ENCODE data around the gene PIGM. TPM values are rescaled to one million over a fixed set of nuclear protein-coding genes. Genes with fewer than 3 reads are reported as not detected.

The PIGM gene
- total and polyA plus RNA-seq, 2 experiments from 2014 or later = 5.0 TPM

DNA sequence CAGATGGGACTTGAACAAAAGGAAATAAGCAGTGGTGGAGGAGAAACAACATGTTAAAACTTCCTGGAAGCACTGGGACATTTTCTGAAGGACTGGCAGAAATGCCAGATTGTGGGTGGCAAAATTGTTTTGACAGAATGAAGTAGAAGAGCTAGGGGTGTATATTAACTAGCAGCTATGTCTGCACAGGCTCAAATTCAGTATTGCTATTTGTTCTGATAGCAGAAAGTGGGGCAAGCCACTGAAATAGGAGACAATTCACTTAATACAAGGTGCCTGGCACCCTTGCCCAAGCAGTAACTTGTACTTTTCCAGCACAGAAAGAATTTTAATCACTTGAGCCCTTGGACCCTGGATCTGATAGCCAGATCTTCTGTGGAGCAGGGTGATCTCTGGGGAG, 11.8 kb upstream of the PIGM start:
- Histone ChIP-seq H3K27ac (ENCODE audit: low read depth) (no peak overlapping the region), H2AFZ (no peak overlapping the region), H4K20me1 (replicated peaks; ENCODE audit: insufficient read depth) (no peaks in the 10 kb centered on the region), H3K9me2 (ENCODE audit: insufficient read depth) (no peaks in the 10 kb centered on the region), H3F3A (replicated peaks; ENCODE audit: low read depth) (0 out of 2 replicates have a peak, but pooled peaks cover 6% of the 10 kb centered on the region), H3K27me3 (ENCODE audit: insufficient read depth) (peaks cover 8% of the 10 kb centered on the region; the same call in 1 of the 2 replicates), H3K4me3 (no peak overlapping the region), H3K4me2 (no peak overlapping the region), H3K4me1 (ENCODE audit: insufficient read depth) (peaks cover 21% of the 10 kb centered on the region), H3K36me3 (ENCODE audit: insufficient read depth) (no peaks in the 10 kb centered on the region), H3K79me2 (replicated peaks; ENCODE audit: insufficient read depth) (no peaks in the 10 kb centered on the region)
- Mint-ChIP-seq H3K27ac (no peak overlapping the region), H3K36me3 (ENCODE audit: low read depth) (0 out of 3 replicates have a peak, but pooled peaks cover 3% of the 10 kb centered on the region), H3K27me3 (ENCODE audit: insufficient read depth, low read depth, poor library complexity) (peaks cover 5% of the 10 kb centered on the region), H3K4me3 (no peak overlapping the region), H3K4me1 (peaks cover 20% of the 10 kb centered on the region), H3K9me3 (no peaks in the 10 kb centered on the region)
- ATAC-seq = no peak
- TF ChIP-seq REST (IDR thresholded peaks at IDR 0.05; ENCODE audit: unreplicated experiment) (no peak), CTCF (conservative IDR thresholded peaks at IDR 0.05; ENCODE audit: low read depth in 2 of 2) (no peak), EZH2 (IDR thresholded peaks at IDR 0.05; ENCODE audit: low read depth, unreplicated experiment) (no peak), CREB1 (CRISPR knock-in tag; IDR thresholded peaks at IDR 0.05; ENCODE audit: low read depth) (no peak), NANOG (IDR thresholded peaks at IDR 0.05; ENCODE audit: borderline replicate concordance) (no peak), EZH2phosphoT487 (IDR thresholded peaks at IDR 0.05; ENCODE audit: unreplicated experiment) (no peak)
- TF ChIP-seq, protein P1, sequence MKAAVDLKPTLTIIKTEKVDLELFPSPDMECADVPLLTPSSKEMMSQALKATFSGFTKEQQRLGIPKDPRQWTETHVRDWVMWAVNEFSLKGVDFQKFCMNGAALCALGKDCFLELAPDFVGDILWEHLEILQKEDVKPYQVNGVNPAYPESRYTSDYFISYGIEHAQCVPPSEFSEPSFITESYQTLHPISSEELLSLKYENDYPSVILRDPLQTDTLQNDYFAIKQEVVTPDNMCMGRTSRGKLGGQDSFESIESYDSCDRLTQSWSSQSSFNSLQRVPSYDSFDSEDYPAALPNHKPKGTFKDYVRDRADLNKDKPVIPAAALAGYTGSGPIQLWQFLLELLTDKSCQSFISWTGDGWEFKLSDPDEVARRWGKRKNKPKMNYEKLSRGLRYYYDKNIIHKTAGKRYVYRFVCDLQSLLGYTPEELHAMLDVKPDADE (IDR thresholded peaks at IDR 0.05) = no peak
- TF ChIP-seq, protein P2, sequence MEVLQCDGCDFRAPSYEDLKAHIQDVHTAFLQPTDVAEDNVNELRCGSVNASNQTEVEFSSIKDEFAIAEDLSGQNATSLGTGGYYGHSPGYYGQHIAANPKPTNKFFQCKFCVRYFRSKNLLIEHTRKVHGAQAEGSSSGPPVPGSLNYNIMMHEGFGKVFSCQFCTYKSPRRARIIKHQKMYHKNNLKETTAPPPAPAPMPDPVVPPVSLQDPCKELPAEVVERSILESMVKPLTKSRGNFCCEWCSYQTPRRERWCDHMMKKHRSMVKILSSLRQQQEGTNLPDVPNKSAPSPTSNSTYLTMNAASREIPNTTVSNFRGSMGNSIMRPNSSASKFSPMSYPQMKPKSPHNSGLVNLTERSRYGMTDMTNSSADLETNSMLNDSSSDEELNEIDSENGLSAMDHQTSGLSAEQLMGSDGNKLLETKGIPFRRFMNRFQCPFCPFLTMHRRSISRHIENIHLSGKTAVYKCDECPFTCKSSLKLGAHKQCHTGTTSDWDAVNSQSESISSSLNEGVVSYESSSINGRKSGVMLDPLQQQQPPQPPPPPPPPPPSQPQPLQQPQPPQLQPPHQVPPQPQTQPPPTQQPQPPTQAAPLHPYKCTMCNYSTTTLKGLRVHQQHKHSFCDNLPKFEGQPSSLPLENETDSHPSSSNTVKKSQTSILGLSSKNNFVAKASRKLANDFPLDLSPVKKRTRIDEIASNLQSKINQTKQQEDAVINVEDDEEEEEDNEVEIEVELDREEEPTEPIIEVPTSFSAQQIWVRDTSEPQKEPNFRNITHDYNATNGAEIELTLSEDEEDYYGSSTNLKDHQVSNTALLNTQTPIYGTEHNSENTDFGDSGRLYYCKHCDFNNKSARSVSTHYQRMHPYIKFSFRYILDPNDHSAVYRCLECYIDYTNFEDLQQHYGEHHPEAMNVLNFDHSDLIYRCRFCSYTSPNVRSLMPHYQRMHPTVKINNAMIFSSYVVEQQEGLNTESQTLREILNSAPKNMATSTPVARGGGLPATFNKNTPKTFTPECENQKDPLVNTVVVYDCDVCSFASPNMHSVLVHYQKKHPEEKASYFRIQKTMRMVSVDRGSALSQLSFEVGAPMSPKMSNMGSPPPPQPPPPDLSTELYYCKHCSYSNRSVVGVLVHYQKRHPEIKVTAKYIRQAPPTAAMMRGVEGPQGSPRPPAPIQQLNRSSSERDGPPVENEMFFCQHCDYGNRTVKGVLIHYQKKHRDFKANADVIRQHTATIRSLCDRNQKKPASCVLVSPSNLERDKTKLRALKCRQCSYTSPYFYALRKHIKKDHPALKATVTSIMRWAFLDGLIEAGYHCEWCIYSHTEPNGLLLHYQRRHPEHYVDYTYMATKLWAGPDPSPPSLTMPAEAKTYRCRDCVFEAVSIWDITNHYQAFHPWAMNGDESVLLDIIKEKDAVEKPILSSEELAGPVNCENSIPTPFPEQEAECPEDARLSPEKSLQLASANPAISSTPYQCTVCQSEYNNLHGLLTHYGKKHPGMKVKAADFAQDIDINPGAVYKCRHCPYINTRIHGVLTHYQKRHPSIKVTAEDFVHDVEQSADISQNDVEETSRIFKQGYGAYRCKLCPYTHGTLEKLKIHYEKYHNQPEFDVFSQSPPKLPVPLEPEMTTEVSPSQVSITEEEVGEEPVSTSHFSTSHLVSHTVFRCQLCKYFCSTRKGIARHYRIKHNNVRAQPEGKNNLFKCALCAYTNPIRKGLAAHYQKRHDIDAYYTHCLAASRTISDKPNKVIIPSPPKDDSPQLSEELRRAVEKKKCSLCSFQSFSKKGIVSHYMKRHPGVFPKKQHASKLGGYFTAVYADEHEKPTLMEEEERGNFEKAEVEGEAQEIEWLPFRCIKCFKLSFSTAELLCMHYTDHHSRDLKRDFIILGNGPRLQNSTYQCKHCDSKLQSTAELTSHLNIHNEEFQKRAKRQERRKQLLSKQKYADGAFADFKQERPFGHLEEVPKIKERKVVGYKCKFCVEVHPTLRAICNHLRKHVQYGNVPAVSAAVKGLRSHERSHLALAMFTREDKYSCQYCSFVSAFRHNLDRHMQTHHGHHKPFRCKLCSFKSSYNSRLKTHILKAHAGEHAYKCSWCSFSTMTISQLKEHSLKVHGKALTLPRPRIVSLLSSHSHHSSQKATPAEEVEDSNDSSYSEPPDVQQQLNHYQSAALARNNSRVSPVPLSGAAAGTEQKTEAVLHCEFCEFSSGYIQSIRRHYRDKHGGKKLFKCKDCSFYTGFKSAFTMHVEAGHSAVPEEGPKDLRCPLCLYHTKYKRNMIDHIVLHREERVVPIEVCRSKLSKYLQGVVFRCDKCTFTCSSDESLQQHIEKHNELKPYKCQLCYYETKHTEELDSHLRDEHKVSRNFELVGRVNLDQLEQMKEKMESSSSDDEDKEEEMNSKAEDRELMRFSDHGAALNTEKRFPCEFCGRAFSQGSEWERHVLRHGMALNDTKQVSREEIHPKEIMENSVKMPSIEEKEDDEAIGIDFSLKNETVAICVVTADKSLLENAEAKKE (CRISPR knock-in tag; IDR thresholded peaks at IDR 0.05) = no peak
- DNase-seq (ENCODE audit: low spot score) = no peak

Measured in GM23338 (cell line).